A549 treated with CpdA at 1 μM for 4 hours (cell line): Measurements from ENCODE around the gene CSNK1E. TPM values are rescaled to one million over a fixed set of nuclear protein-coding genes. Genes with fewer than 3 reads are reported as not detected.

Experiments used
- total RNA-seq: library from RNA; stranded (reverse); fragments of 200-300 nt; extraction: Qiagen RNA extraction; gene quantifications from 5 replicates; pipeline ENCODE4 v1.2.3, GENCODE V29; 2022; ENCODE audit warnings: low read depth

CSNK1E gene
- total RNA-seq, result 87.8 to 108 TPM (median 96.4 TPM) in 5 replicates

DNA sequence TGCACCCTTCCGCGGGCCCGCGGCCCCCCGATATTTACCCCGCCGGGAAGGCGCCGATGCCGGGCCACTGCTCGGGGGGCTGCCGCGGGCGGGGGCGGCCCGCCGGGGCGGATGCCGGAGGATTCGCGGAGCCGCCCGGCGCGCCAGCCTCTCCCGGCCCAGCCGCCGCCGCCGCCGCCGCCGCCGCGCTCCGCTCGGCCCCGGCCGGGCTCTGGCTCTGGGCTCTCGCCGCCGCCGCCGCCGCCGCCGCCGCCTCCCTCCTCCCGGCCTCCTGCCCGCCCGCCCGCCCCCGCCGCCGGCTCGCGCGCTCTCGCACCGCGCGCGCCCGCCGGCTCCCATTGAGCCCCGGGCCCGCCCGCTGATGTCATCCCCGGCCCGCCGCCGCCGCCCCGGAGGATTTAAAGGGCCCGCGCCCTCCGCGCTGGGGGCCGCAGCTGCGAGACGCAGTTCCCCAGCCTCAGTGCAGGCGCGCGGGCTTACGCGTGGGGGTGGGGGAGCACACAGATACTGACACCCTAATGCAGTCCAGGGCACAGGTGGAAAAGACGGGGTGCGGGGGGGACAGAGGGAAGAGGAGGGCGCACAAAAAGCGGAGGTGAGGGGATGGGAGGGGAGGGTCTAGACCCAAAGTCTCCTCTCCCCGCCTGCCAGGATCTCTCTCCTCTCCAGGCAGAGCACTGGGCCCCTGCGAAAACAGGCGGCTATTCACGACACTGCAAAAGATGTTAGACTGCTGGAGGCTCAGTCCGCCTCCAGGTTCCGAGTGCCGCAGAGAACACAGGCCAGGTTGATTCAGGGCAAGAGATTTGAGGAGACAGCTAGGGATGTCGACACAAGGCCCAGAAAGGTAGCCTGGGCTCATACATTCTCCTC, at the start of gene CSNK1E:
Gene CSNK1E (minus strand): TSS at position 312 of the 873 bp plus-strand sequence. CDS start 3,276 bp downstream, outside the sequence.

DNA sequence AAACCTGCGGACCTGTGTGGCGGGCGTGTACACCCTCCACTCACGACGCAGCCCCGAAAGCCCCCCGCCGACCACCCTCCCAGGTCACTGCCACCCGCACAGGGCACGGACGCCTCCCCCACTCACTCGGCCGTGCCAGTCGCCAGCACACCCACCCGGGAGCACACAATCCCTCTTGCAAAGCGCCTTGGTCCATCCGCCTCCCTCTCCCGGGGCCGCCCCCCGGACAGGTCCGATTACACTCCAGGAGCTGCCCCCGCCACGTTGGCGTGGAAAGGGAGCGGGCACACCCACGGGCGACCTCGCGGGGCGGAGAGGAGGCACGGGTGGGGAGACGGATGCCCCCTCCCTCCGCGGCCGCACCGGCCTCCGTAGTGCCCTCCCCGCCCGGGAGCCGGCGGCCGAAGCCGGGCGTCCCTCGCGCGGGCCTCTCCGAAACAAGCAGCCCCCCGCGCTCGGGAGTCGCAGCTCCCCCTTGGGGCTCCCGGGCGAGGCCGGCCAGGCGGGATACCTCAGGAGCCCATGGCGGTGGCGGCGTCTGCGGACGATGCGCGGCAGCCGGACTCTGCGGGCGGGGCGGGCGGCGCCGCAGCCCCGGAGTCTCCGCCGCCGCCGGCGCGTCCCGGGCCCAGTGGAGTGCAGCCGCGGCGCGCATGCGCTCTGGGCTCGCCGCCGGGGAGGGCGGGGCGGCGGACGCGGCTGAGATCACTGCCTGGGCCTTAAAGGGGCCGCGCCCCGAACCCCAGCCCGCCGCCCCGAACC, 44.7 kb downstream of the CSNK1E start, which contains the start of gene TMEM184B:
Gene TMEM184B (minus strand): TSS at position 638 of the 762 bp plus-strand sequence. CDS start 25,049 bp downstream, outside the sequence.

Other genes with a start within 250 kb of the CSNK1E start
- not detected in 5 replicates for gene SLC16A8, start 233.2 kb downstream of the CSNK1E start, total RNA-seq
- gene BAIAP2L2, start 206.7 kb downstream of the CSNK1E start, total RNA-seq, result 2.9 to 4.9 TPM (median 4.4 TPM) in 5 replicates
- 2.3 to 5.1 TPM (median 4.4 TPM) in 5 replicates for gene PLA2G6, start 135.6 kb downstream of the CSNK1E start, total RNA-seq
- gene MAFF, start 115.4 kb downstream of the CSNK1E start, total RNA-seq, result 12.4 to 17.0 TPM (median 13.4 TPM) in 5 replicates
- gene TMEM184B, start 44.4 kb downstream of the CSNK1E start, total RNA-seq, result 38.5 to 48.2 TPM (median 45.7 TPM) in 5 replicates
- gene KCNJ4, start 137.8 kb upstream of the CSNK1E start, total RNA-seq, result 0.07 to 0.20 TPM (median 0.11 TPM) in 5 replicates
- gene KDELR3, start 150.7 kb upstream of the CSNK1E start, total RNA-seq, result 17.4 to 21.6 TPM (median 19.7 TPM) in 5 replicates
- gene DDX17, start 188.9 kb upstream of the CSNK1E start, total RNA-seq, result 91.2 to 104 TPM (median 91.2 TPM) in 5 replicates